AG04449 (cell line): ENCODE data around the gene SURF4.

Experiments used
- CTCF ChIA-PET: fragments of 350-600 bp; formaldehyde crosslinking; extraction: SDS; loops from one replicate; lab custom pipeline; 2021; ENCODE audit warnings: antibody characterized with exemption; lab: Yijun Ruan, JAX
- POLR2A ChIA-PET: fragments of 400-600, 350-600 bp; formaldehyde crosslinking; extraction: SDS; loops from one replicate; lab custom pipeline; 2020; ENCODE audit warnings: antibody characterized with exemption, inconsistent platforms; lab: Yijun Ruan, JAX
- DNase-seq: peaks from one replicate; pipeline ENCODE4 v3.0.0-alpha.2; 2010; ENCODE audit warnings: low read depth, low spot score
- H3K4me3 ChIP-seq: 2 replicates; pipeline ENCODE4 v1.5.1; 2011; ENCODE audit warnings: low read depth, mild to moderate bottlenecking, control low read depth, low read length
- CTCF ChIP-seq: IDR thresholded peaks from one replicate; pipeline ENCODE4 v1.5.1; 2011; ENCODE audit warnings: mild to moderate bottlenecking, moderate library complexity, low read length, control low read depth, inconsistent platforms; ENCODE audit not compliant: insufficient read depth; ENCODE audit errors: missing control alignments

Gene SURF4

GRCh38 chr9:133386338-133386737 is 10.5 kb upstream of the SURF4 start:
- TF ChIP-seq CTCF, result no peak
- DNase-seq, result no peak
- no peak overlapping the region for H3K4me3 ChIP-seq
- ChIA-PET CTCF (interaction anchor here (1.2 to 1.4 kb wide), 5 partner anchors 9 to 200 kb away, joined by 3 to 4 read pairs (median 4); partner anchors contain the start of gene STKLD1), POLR2A (no interaction called here)

GRCh38 chr9:133385452-133385851 is 9.6 kb upstream of the SURF4 start:
- no peak for TF ChIP-seq CTCF
- H3K4me3 ChIP-seq, result no peak overlapping the region
- DNase-seq, result no peak
- POLR2A ChIA-PET, result no interaction called here
- CTCF ChIA-PET, result interaction anchor here (1.2 to 1.4 kb wide), 2 partner anchors 24 to 199 kb away, joined by 3 to 4 read pairs; no protein-coding TSS in a partner anchor

- no peak overlapping the region for H3K4me3 ChIP-seq
- ChIA-PET CTCF (interaction anchor here (1.2 to 1.4 kb wide), 2 partner anchors 25 to 198 kb away, joined by 3 to 4 read pairs; no protein-coding TSS in a partner anchor), POLR2A (no interaction called here)
- no peak for TF ChIP-seq CTCF
- DNase-seq, result no peak
These were observed 9.0 kb upstream of the SURF4 start for GRCh38 chr9:133384736-133385321.

- ChIA-PET POLR2A (no interaction called here), CTCF (no interaction called here)
- DNase-seq, result no peak
- TF ChIP-seq CTCF, result no peak
- no peak overlapping the region for H3K4me3 ChIP-seq
These were observed 7.6 kb upstream of the SURF4 start for GRCh38 chr9:133383438-133383837.

GRCh38 chr9:133382507-133383141 is 6.8 kb upstream of the SURF4 start:
- CTCF ChIA-PET, result no interaction called here
- no peak overlapping the region for H3K4me3 ChIP-seq
- no peak for DNase-seq
- POLR2A ChIA-PET, result no interaction called here
- no peak for TF ChIP-seq CTCF

GRCh38 chr9:133380734-133381133 is 4.9 kb upstream of the SURF4 start:
- no peak for TF ChIP-seq CTCF
- POLR2A ChIA-PET, result no interaction called here
- DNase-seq, result no peak
- no peak overlapping the region for H3K4me3 ChIP-seq
- CTCF ChIA-PET, result interaction anchor here (1.4 kb wide), 1 partner anchor 25 kb away, joined by 6 read pairs; no protein-coding TSS in a partner anchor
